Uterus (tissue), 2 donors: ENCODE measurements around the gene IQCE.

Experiments
- CTCF ChIP-seq, 4 experiments: fragments of 200-600 bp in 2 of 4; fragments of 450-650 bp in 2 of 4; sonication (generic) in 2 of 4; IDR thresholded peaks; one replicate each; pipeline ENCODE4 v1.5.1; 2016 to 2019; ENCODE audit warnings: antibody characterized with exemption in 4 of 4, mild to moderate bottlenecking in 2 of 4, moderate library complexity in 1 of 4
- POLR2A ChIP-seq, 2 donors: fragments of 450-650 bp; IDR thresholded peaks; one replicate each; pipeline ENCODE4 v1.6.1; 2016; ENCODE audit warnings: antibody characterized with exemption in 2 of 2, mild to moderate bottlenecking in 1 of 2, moderate library complexity in 1 of 2

GRCh38 chr7:2644220-2644561 is 85.4 kb downstream of the IQCE start:
- TF ChIP-seq POLR2A (IDR thresholded peaks at IDR 0.05): no peak
- no peak for TF ChIP-seq CTCF (IDR thresholded peaks at IDR 0.05)
